Neural progenitor cell (in vitro differentiated cells): ENCODE data around the gene IST1. TPM values are rescaled to one million over a fixed set of nuclear protein-coding genes. Genes with fewer than 3 reads are reported as not detected.

Experiments
- DNase-seq: peaks from one replicate; pipeline ENCODE4 v3.0.0-alpha.2; 2016; ENCODE audit warnings: low spot score
- H2AFZ ChIP-seq: fragments of 200-600 bp; sonication (generic); replicated peaks from 2 replicates; pipeline ENCODE4 v1.6.1; 2016; ENCODE audit warnings: antibody characterized with exemption
- H3F3A ChIP-seq: fragments of 200-600 bp; sonication (generic); 2 replicates; pipeline ENCODE4 v1.6.1; 2016; ENCODE audit warnings: antibody characterized with exemption, low read depth
- H3K27ac ChIP-seq: fragments of 200-600 bp; sonication (generic); 2 replicates; pipeline ENCODE4 v1.5.1; 2016; ENCODE audit warnings: mild to moderate bottlenecking
- H3K27me3 ChIP-seq: fragments of 200-600 bp; sonication (generic); 2 replicates; pipeline ENCODE4 v1.6.1; 2016; ENCODE audit warnings: mild to moderate bottlenecking, moderate library complexity
- H3K36me3 ChIP-seq: fragments of 200-600 bp; sonication (generic); 2 replicates; pipeline ENCODE4 v1.5.1; 2016
- H3K4me1 ChIP-seq: fragments of 200-600 bp; sonication (generic); 2 replicates; pipeline ENCODE4 v1.6.1; 2016; ENCODE audit warnings: mixed run types
- H3K4me2 ChIP-seq: fragments of 200-600 bp; sonication (generic); 2 replicates; pipeline ENCODE4 v1.6.1; 2016
- H3K4me3 ChIP-seq: fragments of 200-600 bp; sonication (generic); 2 replicates; pipeline ENCODE4 v1.5.1; 2016
- H3K79me2 ChIP-seq: fragments of 200-600 bp; sonication (generic); 2 replicates; pipeline ENCODE4 v1.6.1; 2016; ENCODE audit warnings: low read depth
- H3K9ac ChIP-seq: fragments of 200-600 bp; sonication (generic); 2 replicates; pipeline ENCODE4 v1.6.1; 2016
- H3K9me3 ChIP-seq: fragments of 200-600 bp; sonication (generic); 2 replicates; pipeline ENCODE4 v1.5.1; 2016; ENCODE audit warnings: low read depth
- H4K20me1 ChIP-seq: fragments of 200-600 bp; sonication (generic); 2 replicates; pipeline ENCODE4 v1.6.1; 2016; ENCODE audit warnings: low read depth
- H3K27ac Mint-ChIP-seq: 3 replicates; pipeline ENCODE4 v1.8.0; 2021; ENCODE audit warnings: mixed read lengths
- H3K27me3 Mint-ChIP-seq: 2 replicates; pipeline ENCODE4 v1.8.0; 2022; ENCODE audit warnings: low read depth, mild to moderate bottlenecking, inconsistent platforms, moderate library complexity, mixed read lengths; ENCODE audit not compliant: insufficient read depth
- H3K36me3 Mint-ChIP-seq: 3 replicates; pipeline ENCODE4 v1.8.0; 2021; ENCODE audit warnings: mixed read lengths
- H3K4me1 Mint-ChIP-seq: 3 replicates; pipeline ENCODE4 v1.8.0; 2021; ENCODE audit warnings: mixed read lengths
- H3K4me3 Mint-ChIP-seq: 3 replicates; pipeline ENCODE4 v1.8.0; 2021; ENCODE audit warnings: mild to moderate bottlenecking, moderate library complexity, mixed read lengths
- H3K9me3 Mint-ChIP-seq: 3 replicates; pipeline ENCODE4 v1.8.0; 2020; ENCODE audit warnings: mixed read lengths
- EZH2 ChIP-seq: fragments of 200-600 bp; sonication (generic); IDR thresholded peaks from 2 replicates; pipeline ENCODE4 v1.6.1; 2017; ENCODE audit warnings: antibody characterized with exemption, mild to moderate bottlenecking, moderate library complexity
- EZH2phosphoT487 ChIP-seq: fragments of 200-600 bp; sonication (generic); IDR thresholded peaks from 2 replicates; pipeline ENCODE4 v1.6.1; 2017; ENCODE audit warnings: antibody characterized with exemption
- total RNA-seq: library from RNA; depleted of rRNA; stranded (reverse); fragments of >200 nt; gene quantifications from 2 replicates; pipeline ENCODE4 v1.2.3, GENCODE V29; 2015; ENCODE audit warnings: low replicate concordance
- TF ChIP-seq, protein P1 (sequence below): fragments of 200-600 bp; sonication (generic); IDR thresholded peaks from 2 replicates; pipeline ENCODE4 v1.5.1; 2017; ENCODE audit warnings: antibody characterized with exemption, mild to moderate bottlenecking

The IST1 gene
- total RNA-seq, 1 donor from 2014 or later, result 400 TPM

DNA sequence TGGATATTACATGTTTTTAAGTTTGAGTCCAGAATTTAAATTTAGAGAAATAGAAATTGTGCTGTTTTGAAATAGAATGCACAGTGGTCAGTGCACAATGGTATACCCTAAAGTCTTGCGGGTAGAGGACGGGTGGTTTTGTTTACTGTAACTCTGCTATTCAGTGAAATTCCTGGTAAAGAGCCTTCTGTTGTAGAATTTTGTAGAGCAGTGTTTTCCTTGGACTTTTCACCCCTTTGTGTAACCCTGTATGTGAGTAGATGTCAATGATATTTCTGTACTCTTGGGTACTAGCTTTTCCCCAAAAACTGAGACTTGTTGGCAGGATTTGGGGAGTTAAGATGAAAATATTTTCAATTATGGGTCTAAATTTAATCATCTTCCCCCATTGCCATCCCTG is 19.5 kb downstream of the IST1 start:
- Mint-ChIP-seq H3K27me3 (no peaks in the 10 kb centered on the region), H3K4me3 (no peak overlapping the region), H3K36me3 (peaks cover 72% of the 10 kb centered on the region), H3K9me3 (peaks cover 26% of the 10 kb centered on the region), H3K4me1 (no peaks in the 10 kb centered on the region), H3K27ac (no peak overlapping the region)
- Histone ChIP-seq H4K20me1 (peaks cover 99% of the 10 kb centered on the region), H3K27ac (peak overlapping the region; percentile 31), H3K4me3 (no peak overlapping the region), H3K4me1 (no peaks in the 10 kb centered on the region), H3K9me3 (no peaks in the 10 kb centered on the region), H3K27me3 (no peaks in the 10 kb centered on the region), H2AFZ (no peak overlapping the region), H3K79me2 (peaks cover 100% of the 10 kb centered on the region), H3F3A (no peaks in the 10 kb centered on the region), H3K4me2 (no peak overlapping the region), H3K9ac (no peak overlapping the region), H3K36me3 (peaks cover 4% of the 10 kb centered on the region)
- no peak for TF ChIP-seq EZH2phosphoT487
- no peak for DNase-seq

DNA sequence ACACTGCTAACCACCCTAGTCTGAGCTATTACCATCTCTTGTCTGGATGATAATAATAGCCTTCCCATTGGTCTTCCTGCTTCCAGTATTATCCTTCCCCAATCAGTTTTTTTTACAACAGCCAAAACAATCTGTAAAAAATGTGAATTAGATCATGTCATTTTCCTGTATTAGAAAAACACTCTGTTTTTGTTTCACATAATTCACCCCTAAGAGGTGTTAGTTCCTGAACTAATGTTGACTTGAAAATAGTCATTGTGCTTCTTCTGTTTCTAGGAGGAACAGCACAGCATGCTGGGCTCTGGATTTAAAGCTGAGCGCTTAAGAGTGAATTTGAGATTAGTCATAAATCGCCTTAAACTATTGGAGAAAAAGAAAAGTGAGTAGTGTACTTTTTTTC is 20.0 kb downstream of the IST1 start:
- Histone ChIP-seq H3F3A (no peaks in the 10 kb centered on the region), H3K36me3 (peaks cover 4% of the 10 kb centered on the region), H3K4me1 (no peaks in the 10 kb centered on the region), H3K4me3 (no peak overlapping the region), H3K27ac (no peak overlapping the region), H3K79me2 (peaks cover 100% of the 10 kb centered on the region), H3K9me3 (no peaks in the 10 kb centered on the region), H3K27me3 (no peaks in the 10 kb centered on the region), H3K9ac (no peak overlapping the region), H3K4me2 (no peak overlapping the region), H4K20me1 (peaks cover 99% of the 10 kb centered on the region), H2AFZ (no peak overlapping the region)
- Mint-ChIP-seq H3K36me3 (peaks cover 73% of the 10 kb centered on the region), H3K27ac (no peak overlapping the region), H3K4me3 (no peak overlapping the region), H3K4me1 (no peaks in the 10 kb centered on the region), H3K27me3 (no peaks in the 10 kb centered on the region), H3K9me3 (peaks cover 22% of the 10 kb centered on the region)
- DNase-seq, result no peak
- TF ChIP-seq, protein P1, sequence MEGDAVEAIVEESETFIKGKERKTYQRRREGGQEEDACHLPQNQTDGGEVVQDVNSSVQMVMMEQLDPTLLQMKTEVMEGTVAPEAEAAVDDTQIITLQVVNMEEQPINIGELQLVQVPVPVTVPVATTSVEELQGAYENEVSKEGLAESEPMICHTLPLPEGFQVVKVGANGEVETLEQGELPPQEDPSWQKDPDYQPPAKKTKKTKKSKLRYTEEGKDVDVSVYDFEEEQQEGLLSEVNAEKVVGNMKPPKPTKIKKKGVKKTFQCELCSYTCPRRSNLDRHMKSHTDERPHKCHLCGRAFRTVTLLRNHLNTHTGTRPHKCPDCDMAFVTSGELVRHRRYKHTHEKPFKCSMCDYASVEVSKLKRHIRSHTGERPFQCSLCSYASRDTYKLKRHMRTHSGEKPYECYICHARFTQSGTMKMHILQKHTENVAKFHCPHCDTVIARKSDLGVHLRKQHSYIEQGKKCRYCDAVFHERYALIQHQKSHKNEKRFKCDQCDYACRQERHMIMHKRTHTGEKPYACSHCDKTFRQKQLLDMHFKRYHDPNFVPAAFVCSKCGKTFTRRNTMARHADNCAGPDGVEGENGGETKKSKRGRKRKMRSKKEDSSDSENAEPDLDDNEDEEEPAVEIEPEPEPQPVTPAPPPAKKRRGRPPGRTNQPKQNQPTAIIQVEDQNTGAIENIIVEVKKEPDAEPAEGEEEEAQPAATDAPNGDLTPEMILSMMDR, result no peak
- TF ChIP-seq EZH2phosphoT487 (no peak), EZH2 (no peak)

DNA sequence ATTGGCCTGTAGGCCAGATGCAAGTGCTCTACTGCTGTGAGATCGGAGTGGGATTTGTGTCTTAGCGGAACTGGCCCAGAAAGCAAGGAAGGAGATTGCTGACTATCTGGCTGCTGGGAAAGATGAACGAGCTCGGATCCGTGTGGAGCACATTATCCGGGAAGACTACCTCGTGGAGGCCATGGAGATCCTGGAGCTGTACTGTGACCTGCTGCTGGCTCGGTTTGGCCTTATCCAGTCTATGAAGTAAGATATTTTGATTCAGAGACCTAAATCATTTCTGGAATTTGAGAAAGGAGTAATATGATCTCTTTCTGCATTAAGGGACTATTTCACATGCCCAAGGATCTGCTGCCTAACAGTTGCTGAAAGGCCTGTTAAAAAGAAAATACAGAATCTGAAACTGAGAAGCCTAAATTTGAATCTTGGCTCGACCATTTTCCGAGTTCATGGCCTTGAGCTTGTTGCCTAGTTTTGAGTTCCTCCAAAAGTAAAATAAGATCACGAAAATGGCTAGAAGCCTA is 21.1 kb downstream of the IST1 start:
- Histone ChIP-seq H3K9me3 (no peaks in the 10 kb centered on the region), H3K4me3 (no peak overlapping the region), H3K27me3 (no peaks in the 10 kb centered on the region), H3K9ac (no peak overlapping the region), H3K36me3 (peaks cover under 1% of the 10 kb centered on the region), H4K20me1 (peaks cover 99% of the 10 kb centered on the region), H3K4me1 (no peaks in the 10 kb centered on the region), H3K4me2 (no peak overlapping the region), H3K27ac (no peak overlapping the region), H2AFZ (no peak overlapping the region), H3K79me2 (peaks cover 100% of the 10 kb centered on the region), H3F3A (no peaks in the 10 kb centered on the region)
- TF ChIP-seq EZH2phosphoT487 (no peak), EZH2 (no peak)
- TF ChIP-seq, protein P1, result no peak
- Mint-ChIP-seq H3K36me3 (peaks cover 73% of the 10 kb centered on the region), H3K4me1 (no peaks in the 10 kb centered on the region), H3K27ac (no peak overlapping the region), H3K9me3 (peaks cover 17% of the 10 kb centered on the region), H3K4me3 (no peak overlapping the region), H3K27me3 (no peaks in the 10 kb centered on the region)
- no peak for DNase-seq

DNA sequence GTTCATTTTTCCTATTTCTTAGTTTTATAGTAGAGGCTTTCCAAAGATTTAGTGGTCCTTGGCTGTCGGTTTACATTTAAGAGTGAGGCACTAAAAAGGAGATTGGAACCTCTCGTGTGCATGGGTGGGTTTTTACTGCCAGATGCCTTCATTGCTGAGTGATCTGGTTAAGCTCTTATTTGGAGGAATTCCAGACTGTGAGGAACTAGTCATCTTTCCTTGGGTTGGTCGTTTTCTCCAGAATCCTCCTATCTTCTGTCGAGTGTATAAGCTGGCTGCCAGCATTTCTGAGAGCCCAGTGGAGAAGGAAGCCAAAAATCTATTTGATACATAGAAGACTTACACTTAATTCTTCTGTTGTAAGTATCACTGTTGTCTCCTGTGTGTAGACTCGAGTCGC is 22.6 kb downstream of the IST1 start:
- no peak overlapping the region for H3K4me3 ChIP-seq
- peaks cover 72% of the 10 kb centered on the region for H3K36me3 Mint-ChIP-seq

More for the DNA sequence above, 22.6 kb downstream of the IST1 start:
- Histone ChIP-seq H3K79me2 (peaks cover 91% of the 10 kb centered on the region), H4K20me1 (peaks cover 91% of the 10 kb centered on the region), H3K36me3 (peaks cover 3% of the 10 kb centered on the region), H2AFZ (no peak overlapping the region), H3K9ac (no peak overlapping the region), H3K27ac (no peak overlapping the region), H3K27me3 (no peaks in the 10 kb centered on the region), H3K4me2 (no peak overlapping the region), H3K9me3 (no peaks in the 10 kb centered on the region), H3K4me1 (no peaks in the 10 kb centered on the region), H3F3A (no peaks in the 10 kb centered on the region)
- H3K27ac Mint-ChIP-seq, result no peak overlapping the region
- no peak overlapping the region for H3K4me3 Mint-ChIP-seq
- peaks cover 3% of the 10 kb centered on the region for H3K27me3 Mint-ChIP-seq
- no peak for DNase-seq
- H3K4me1 Mint-ChIP-seq, result no peaks in the 10 kb centered on the region
- TF ChIP-seq EZH2phosphoT487 (no peak), EZH2 (no peak)
- TF ChIP-seq, protein P1, result no peak
- peaks cover 8% of the 10 kb centered on the region for H3K9me3 Mint-ChIP-seq
